GM19099 (cell line): ENCODE results near the gene DMBX1.

Experiments
- POLR2A ChIP-seq: IDR thresholded peaks from 3 replicates; pipeline ENCODE4 v1.6.1; 2011; ENCODE audit warnings: low read depth; ENCODE audit not compliant: insufficient read length; ENCODE audit errors: extremely low read depth

Gene DMBX1

GRCh38 chr1:46532498-46533178 is 43.0 kb downstream of the DMBX1 start:
- TF ChIP-seq POLR2A = no peak

- no peak for TF ChIP-seq POLR2A
Observed at GRCh38 chr1:46533179-46533864, 43.7 kb downstream of the DMBX1 start.

- no peak for TF ChIP-seq POLR2A
Observed at GRCh38 chr1:46535063-46535462, 45.4 kb downstream of the DMBX1 start.

- TF ChIP-seq POLR2A = no peak
Observed at GRCh38 chr1:46536527-46536926, 46.9 kb downstream of the DMBX1 start.

- no peak for TF ChIP-seq POLR2A
Observed at GRCh38 chr1:46537651-46538050, 48.0 kb downstream of the DMBX1 start.

- TF ChIP-seq POLR2A = no peak
Observed at GRCh38 chr1:46538147-46538546, 48.5 kb downstream of the DMBX1 start.
